Glomerular visceral epithelial cell (primary cell): Measurements from ENCODE around the gene BABAM1.
"Not testable (repeated sequence)": the region's sequence is repeated elsewhere in the genome, so short reads cannot be mapped to it uniquely, and the experiment has no call there.

ENCODE experiments used
- DNase-seq: peaks from one replicate; pipeline ENCODE4 v3.0.0-alpha.2; 2016; ENCODE audit errors: extremely low spot score

BABAM1 gene

GRCh38 chr19:17268754-17269153 is 1.5 kb downstream of the BABAM1 start:
- DNase-seq = no peak

GRCh38 chr19:17274892-17275291 is 7.6 kb downstream of the BABAM1 start:
- DNase-seq = not testable (repeated sequence)

GRCh38 chr19:17275441-17276175 is 8.4 kb downstream of the BABAM1 start:
- no peak for DNase-seq

- DNase-seq = no peak
Observed at GRCh38 chr19:17279436-17279835, 12.2 kb downstream of the BABAM1 start.

GRCh38 chr19:17281391-17282304 is 14.4 kb downstream of the BABAM1 start, which contains the start of gene ANKLE1:
Gene ANKLE1, plus strand, starts transcription at chr19:17281901. Its CDS starts 20 bp downstream, at chr19:17281921.
- DNase-seq = no peak

GRCh38 chr19:17282488-17283125 is 15.4 kb downstream of the BABAM1 start:
- DNase-seq = peak; percentile 89

- no peak for DNase-seq
Observed at GRCh38 chr19:17283504-17283996, 16.3 kb downstream of the BABAM1 start.

- DNase-seq = no peak
Observed at GRCh38 chr19:17285415-17286135, 18.3 kb downstream of the BABAM1 start.

GRCh38 chr19:17286263-17286662 is 19.0 kb downstream of the BABAM1 start:
- DNase-seq = no peak

GRCh38 chr19:17286752-17287151 is 19.5 kb downstream of the BABAM1 start:
- DNase-seq = no peak

- peak; percentile 57 for DNase-seq
Observed at GRCh38 chr19:17289489-17289888, 22.2 kb downstream of the BABAM1 start.

GRCh38 chr19:17292301-17293074 is 25.2 kb downstream of the BABAM1 start:
- DNase-seq = peak; percentile 82

- no peak for DNase-seq
Observed at GRCh38 chr19:17293605-17294004, 26.4 kb downstream of the BABAM1 start.

- DNase-seq = no peak
Observed at GRCh38 chr19:17294051-17294891, 27.0 kb downstream of the BABAM1 start.

- not testable (repeated sequence) for DNase-seq
Observed at GRCh38 chr19:17295551-17295950, 28.3 kb downstream of the BABAM1 start.

GRCh38 chr19:17296273-17296672 is 29.0 kb downstream of the BABAM1 start:
- DNase-seq = peak; percentile 71

- no peak for DNase-seq
Observed at GRCh38 chr19:17296976-17297375, 29.7 kb downstream of the BABAM1 start.

- DNase-seq = no peak
Observed at GRCh38 chr19:17300992-17301619, 33.9 kb downstream of the BABAM1 start.
